HepG2 (cell line): ENCODE data around the gene BCAS4. TPM values are rescaled to one million over a fixed set of nuclear protein-coding genes. Genes with fewer than 3 reads are reported as not detected.
A peak's percentile ranks its signal among the peaks of the same experiment; 100 is the strongest.

ENCODE experiments used
- DBP ChIP-seq: sonication (generic); formaldehyde crosslinking; IDR thresholded peaks from 2 replicates; pipeline ENCODE4 v1.4.0; 2020; ENCODE audit warnings: missing genetic modification reagents; ENCODE audit errors: not compliant biosample characterization
- DDIT3 ChIP-seq: sonication (generic); formaldehyde crosslinking; IDR thresholded peaks from 2 replicates; pipeline ENCODE4 v1.4.0; 2020; ENCODE audit warnings: mild to moderate bottlenecking, missing genetic modification reagents
- FOXA3 ChIP-seq: IDR thresholded peaks from 2 replicates; pipeline ENCODE4 v1.6.1; 2016; ENCODE audit warnings: missing genetic modification reagents, missing compliant biosample characterization
- HDAC1 ChIP-seq: sonication (generic); formaldehyde crosslinking; IDR thresholded peaks from 2 replicates; pipeline ENCODE4 v1.5.1; 2020; ENCODE audit warnings: mild to moderate bottlenecking, missing genetic modification reagents
- HNF4A ChIP-seq: sonication (generic); formaldehyde crosslinking; IDR thresholded peaks from 2 replicates; pipeline ENCODE4 v1.4.0; 2020; ENCODE audit warnings: missing genetic modification reagents
- IRF1 ChIP-seq: sonication (generic); formaldehyde crosslinking; IDR thresholded peaks from 2 replicates; pipeline ENCODE4 v1.4.0; 2020; ENCODE audit warnings: low read depth, mild to moderate bottlenecking, missing genetic modification reagents
- MTERF4 ChIP-seq: sonication (generic); formaldehyde crosslinking; IDR thresholded peaks from 2 replicates; pipeline ENCODE4 v1.8.0; 2023; ENCODE audit warnings: mild to moderate bottlenecking, missing genetic modification reagents
- NCOA2 ChIP-seq: sonication (generic); formaldehyde crosslinking; IDR thresholded peaks from 2 replicates; pipeline ENCODE4 v1.8.0; 2022; ENCODE audit warnings: inconsistent platforms
- NR2F6 ChIP-seq, 2 experiments: IDR thresholded peaks; 2 replicates each; pipeline ENCODE4 v1.6.1; 2016; ENCODE audit warnings: antibody characterized with exemption in 1 of 2, mild to moderate bottlenecking in 1 of 2
- TFAP4 ChIP-seq: sonication (generic); IDR thresholded peaks from 2 replicates; pipeline ENCODE4 v1.6.1; 2016; ENCODE audit warnings: low read depth, borderline replicate concordance
- ZBTB26 ChIP-seq: IDR thresholded peaks from 2 replicates; pipeline ENCODE4 v1.6.1; 2016; ENCODE audit warnings: missing compliant biosample characterization, missing genetic modification reagents, borderline replicate concordance
- ZNF263 ChIP-seq: sonication (generic); formaldehyde crosslinking; IDR thresholded peaks from 2 replicates; pipeline ENCODE4 v1.4.0; 2020; ENCODE audit warnings: missing genetic modification reagents
- ZNF30 ChIP-seq: sonication (generic); formaldehyde crosslinking; IDR thresholded peaks from 2 replicates; pipeline ENCODE4 v1.5.0; 2020; ENCODE audit warnings: mild to moderate bottlenecking, missing genetic modification reagents
- ZNF362 ChIP-seq: sonication (generic); formaldehyde crosslinking; IDR thresholded peaks from 2 replicates; pipeline ENCODE4 v1.4.0; 2020; ENCODE audit warnings: missing genetic modification reagents, mild to moderate bottlenecking, borderline replicate concordance
- ZNF580 ChIP-seq: IDR thresholded peaks from 2 replicates; pipeline ENCODE4 v1.6.1; 2016; ENCODE audit warnings: low read depth, borderline replicate concordance
- ZNF614 ChIP-seq: IDR thresholded peaks from 2 replicates; pipeline ENCODE4 v1.6.1; 2018; ENCODE audit warnings: missing biosample characterization, missing genetic modification reagents, inconsistent platforms, borderline replicate concordance
- ZNF674 ChIP-seq: sonication (generic); formaldehyde crosslinking; IDR thresholded peaks from 2 replicates; pipeline ENCODE4 v1.5.0; 2020; ENCODE audit warnings: low read depth, mild to moderate bottlenecking, missing genetic modification reagents
- ZNF740 ChIP-seq: sonication (generic); formaldehyde crosslinking; IDR thresholded peaks from 2 replicates; pipeline ENCODE4 v1.4.0; 2020; ENCODE audit warnings: missing genetic modification reagents
- ZNF878 ChIP-seq: sonication (generic); formaldehyde crosslinking; IDR thresholded peaks from 2 replicates; pipeline ENCODE4 v1.8.1; 2023; ENCODE audit warnings: mild to moderate bottlenecking, missing genetic modification reagents, moderate library complexity
- polyA plus RNA-seq, 8 experiments: library from polyadenylated mRNA; depleted of rRNA in 3 of 8; stranded (reverse) in 7 of 8; unstranded in 1 of 8; fragments of >200 nt; fragmentation: Illumina TruSeq in 4 of 8; extraction: Trizol in 4 of 8; gene quantifications; 2 replicates each; pipeline versions ENCODE4 v1.2.1 to v1.2.3, GENCODE V29; 2011 to 2016; ENCODE audit warnings: low read depth in 4 of 8, missing spikeins in 1 of 8, mixed read lengths in 1 of 8; ENCODE audit not compliant: insufficient read depth in 1 of 8
- total RNA-seq, 5 experiments: library from RNA; depleted of rRNA; stranded (reverse); fragments of >200 nt; fragmentation: Illumina TruSeq; extraction: Trizol; gene quantifications; 2 replicates each; pipeline ENCODE4 v1.2.3, GENCODE V29; 2016; ENCODE audit warnings: low read depth in 1 of 5

BCAS4 gene
- total and polyA plus RNA-seq, 2 of the 13 experiments (the other 11 are each of a cell fraction or from before 2014, with no cell fraction given) = 7.2 to 8.0 TPM

GRCh38 chr20:50788045-50788991 lies 6.5 kb upstream of the BCAS4 start (continued):
- TF ChIP-seq ZBTB26 (no peak), IRF1 (no peak), ZNF740 (CRISPR knock-in tag) (no peak), ZNF580 (CRISPR knock-in tag) (no peak), ZNF30 (no peak), ZNF614 (CRISPR knock-in tag) (peak; percentile 59; the same call in 1 of the 2 replicates), DDIT3 (CRISPR knock-in tag) (no peak), TFAP4 (peak; percentile 84; the same call in 1 of the 2 replicates), ZNF263 (CRISPR knock-in tag) (no peak), HDAC1 (no peak), ZNF362 (peak; percentile 36; the same call in 1 of the 2 replicates), HNF4A (CRISPR knock-in tag) (peak; percentile 83), DBP (CRISPR knock-in tag) (no peak), NR2F6 (IDR thresholded peaks at IDR 0.05) (no peak), NR2F6 (CRISPR knock-in tag; IDR thresholded peaks at IDR 0.05) (peak; percentile 49; the same call in 1 of the 2 replicates), ZNF878 (no peak), FOXA3 (peak; percentile 25), ZNF674 (CRISPR knock-in tag) (0 out of 2 replicates have a peak, but pooled peaks have one; percentile 33), MTERF4 (CRISPR knock-in tag) (peak; percentile 57; the same call in 1 of the 2 replicates), NCOA2 (CRISPR knock-in tag) (peak; percentile 58)
